ENCODE measurements around the gene NSA2.

Gene NSA2

GRCh38 chr5:74765929-74766328 is 1.1 kb upstream of the NSA2 start:
- TF ChIP-seq SIN3A (IDR thresholded peaks at IDR 0.05; ENCODE audit: borderline replicate concordance, insufficient read depth, low read length) (no peak), TAF1 (IDR thresholded peaks at IDR 0.05; ENCODE audit: borderline replicate concordance, insufficient read depth, low read length) (no peak), POLR2AphosphoS5 (IDR thresholded peaks at IDR 0.05; ENCODE audit: low read depth, low read length) (no peak), FOXP2 (optimal IDR thresholded peaks at IDR 0.05; ENCODE audit: borderline replicate concordance, extremely low read depth, extremely low read length, insufficient read depth) (no peak)
- TF ChIP-seq, protein P1, sequence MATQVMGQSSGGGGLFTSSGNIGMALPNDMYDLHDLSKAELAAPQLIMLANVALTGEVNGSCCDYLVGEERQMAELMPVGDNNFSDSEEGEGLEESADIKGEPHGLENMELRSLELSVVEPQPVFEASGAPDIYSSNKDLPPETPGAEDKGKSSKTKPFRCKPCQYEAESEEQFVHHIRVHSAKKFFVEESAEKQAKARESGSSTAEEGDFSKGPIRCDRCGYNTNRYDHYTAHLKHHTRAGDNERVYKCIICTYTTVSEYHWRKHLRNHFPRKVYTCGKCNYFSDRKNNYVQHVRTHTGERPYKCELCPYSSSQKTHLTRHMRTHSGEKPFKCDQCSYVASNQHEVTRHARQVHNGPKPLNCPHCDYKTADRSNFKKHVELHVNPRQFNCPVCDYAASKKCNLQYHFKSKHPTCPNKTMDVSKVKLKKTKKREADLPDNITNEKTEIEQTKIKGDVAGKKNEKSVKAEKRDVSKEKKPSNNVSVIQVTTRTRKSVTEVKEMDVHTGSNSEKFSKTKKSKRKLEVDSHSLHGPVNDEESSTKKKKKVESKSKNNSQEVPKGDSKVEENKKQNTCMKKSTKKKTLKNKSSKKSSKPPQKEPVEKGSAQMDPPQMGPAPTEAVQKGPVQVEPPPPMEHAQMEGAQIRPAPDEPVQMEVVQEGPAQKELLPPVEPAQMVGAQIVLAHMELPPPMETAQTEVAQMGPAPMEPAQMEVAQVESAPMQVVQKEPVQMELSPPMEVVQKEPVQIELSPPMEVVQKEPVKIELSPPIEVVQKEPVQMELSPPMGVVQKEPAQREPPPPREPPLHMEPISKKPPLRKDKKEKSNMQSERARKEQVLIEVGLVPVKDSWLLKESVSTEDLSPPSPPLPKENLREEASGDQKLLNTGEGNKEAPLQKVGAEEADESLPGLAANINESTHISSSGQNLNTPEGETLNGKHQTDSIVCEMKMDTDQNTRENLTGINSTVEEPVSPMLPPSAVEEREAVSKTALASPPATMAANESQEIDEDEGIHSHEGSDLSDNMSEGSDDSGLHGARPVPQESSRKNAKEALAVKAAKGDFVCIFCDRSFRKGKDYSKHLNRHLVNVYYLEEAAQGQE (IDR thresholded peaks at IDR 0.05; ENCODE audit: insufficient read depth in 1 of 2, low read depth in 2 of 2, low read length in 2 of 2): no peak

DNA sequence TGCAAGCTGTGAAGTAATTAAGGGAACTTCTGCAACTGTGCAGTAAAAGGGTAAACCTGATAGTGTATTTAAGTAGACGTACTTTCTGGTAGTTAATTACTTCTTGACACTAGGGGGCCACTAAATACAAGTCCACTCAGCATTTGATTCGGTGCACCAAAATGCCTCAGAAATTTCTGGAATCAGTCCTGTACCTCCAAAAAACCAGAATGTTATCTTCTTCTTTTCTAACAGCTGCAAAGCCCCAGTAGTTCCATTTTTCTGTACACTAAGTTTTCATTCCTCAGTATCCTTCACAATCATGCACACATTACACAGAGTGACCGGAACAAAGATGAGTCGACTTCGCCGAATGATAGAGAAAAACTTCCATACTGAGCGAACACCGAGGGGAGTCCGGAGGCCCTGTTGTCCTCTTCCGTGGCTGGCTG is 616 bp upstream of the NSA2 start:
- TF ChIP-seq POLR2AphosphoS5 (IDR thresholded peaks at IDR 0.05; ENCODE audit: low read depth, low read length): no peak
- no peak for TF ChIP-seq FOXP2 (optimal IDR thresholded peaks at IDR 0.05; ENCODE audit: borderline replicate concordance, extremely low read depth, extremely low read length, insufficient read depth)
- TF ChIP-seq TAF1 (IDR thresholded peaks at IDR 0.05; ENCODE audit: borderline replicate concordance, insufficient read depth, low read length): no peak

GRCh38 chr5:74767579-74767913 is 497 bp downstream of the NSA2 start:
- TF ChIP-seq SIN3A (IDR thresholded peaks at IDR 0.05; ENCODE audit: borderline replicate concordance, insufficient read depth, low read length) (no peak), POLR2AphosphoS5 (IDR thresholded peaks at IDR 0.05; ENCODE audit: low read depth, low read length) (no peak), FOXP2 (optimal IDR thresholded peaks at IDR 0.05; ENCODE audit: borderline replicate concordance, extremely low read depth, extremely low read length, insufficient read depth) (no peak)

- TF ChIP-seq TAF1 (IDR thresholded peaks at IDR 0.05; ENCODE audit: borderline replicate concordance, insufficient read depth, low read length) (no peak), SIN3A (IDR thresholded peaks at IDR 0.05; ENCODE audit: borderline replicate concordance, insufficient read depth, low read length) (no peak), POLR2AphosphoS5 (IDR thresholded peaks at IDR 0.05; ENCODE audit: low read depth, low read length) (no peak), FOXP2 (optimal IDR thresholded peaks at IDR 0.05; ENCODE audit: borderline replicate concordance, extremely low read depth, extremely low read length, insufficient read depth) (no peak)
- TF ChIP-seq, protein P1 (IDR thresholded peaks at IDR 0.05; ENCODE audit: insufficient read depth in 1 of 2, low read depth in 2 of 2, low read length in 2 of 2): no peak
Measured at GRCh38 chr5:74772359-74772758, 5.3 kb downstream of the NSA2 start.

DNA sequence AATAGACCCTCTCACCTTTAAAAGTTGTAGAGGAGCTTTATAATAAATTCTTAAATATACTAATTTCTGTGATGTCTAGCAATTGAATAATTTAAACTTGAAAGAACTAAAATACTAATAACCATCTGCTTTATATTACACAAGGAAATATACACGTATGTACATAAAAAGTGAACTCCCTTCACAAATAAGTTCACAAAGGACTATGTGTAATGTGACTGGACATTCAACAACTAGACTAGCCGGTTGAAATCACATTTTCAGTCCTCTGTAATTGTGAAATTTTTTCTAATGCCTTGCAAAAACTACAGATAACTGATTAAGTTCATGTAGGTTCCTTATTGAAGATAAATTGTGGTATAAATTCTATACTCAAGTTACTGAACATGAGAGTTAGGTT is 11.6 kb downstream of the NSA2 start:
- TF ChIP-seq SIN3A (IDR thresholded peaks at IDR 0.05; ENCODE audit: borderline replicate concordance, insufficient read depth, low read length) (no peak), TAF1 (IDR thresholded peaks at IDR 0.05; ENCODE audit: borderline replicate concordance, insufficient read depth, low read length) (no peak), FOXP2 (optimal IDR thresholded peaks at IDR 0.05; ENCODE audit: borderline replicate concordance, extremely low read depth, extremely low read length, insufficient read depth) (no peak), POLR2AphosphoS5 (IDR thresholded peaks at IDR 0.05; ENCODE audit: low read depth, low read length) (no peak)
- TF ChIP-seq, protein P1 (IDR thresholded peaks at IDR 0.05; ENCODE audit: insufficient read depth in 1 of 2, low read depth in 2 of 2, low read length in 2 of 2): no peak

GRCh38 chr5:74786851-74787250 is 19.8 kb downstream of the NSA2 start:
- TF ChIP-seq POLR2AphosphoS5 (IDR thresholded peaks at IDR 0.05; ENCODE audit: low read depth, low read length) (no peak), SIN3A (IDR thresholded peaks at IDR 0.05; ENCODE audit: borderline replicate concordance, insufficient read depth, low read length) (no peak), TAF1 (IDR thresholded peaks at IDR 0.05; ENCODE audit: borderline replicate concordance, insufficient read depth, low read length) (no peak), FOXP2 (optimal IDR thresholded peaks at IDR 0.05; ENCODE audit: borderline replicate concordance, extremely low read depth, extremely low read length, insufficient read depth) (no peak)
- TF ChIP-seq, protein P1 (IDR thresholded peaks at IDR 0.05; ENCODE audit: insufficient read depth in 1 of 2, low read depth in 2 of 2, low read length in 2 of 2): no peak

Data from PFSK-1 (cell line).